DOHH2 (cell line): ENCODE data around the gene SLC16A7.
A peak's percentile ranks its signal among the peaks of the same experiment; 100 is the strongest.

Source experiments
- EZH2phosphoT487 ChIP-seq: fragments of 200-600 bp; sonication (generic); IDR thresholded peaks from 2 replicates; pipeline ENCODE4 v1.6.1; 2017; ENCODE audit warnings: borderline replicate concordance, mild to moderate bottlenecking, antibody characterized with exemption, low read length, moderate library complexity, mixed read lengths
- TF ChIP-seq, protein P1 (sequence below): fragments of 200-600 bp; sonication (generic); IDR thresholded peaks from one replicate; pipeline ENCODE4 v1.5.1; 2014; ENCODE audit warnings: antibody characterized with exemption, mild to moderate bottlenecking, low read depth, low read length; ENCODE audit not compliant: poor library complexity, severe bottlenecking

DNA sequence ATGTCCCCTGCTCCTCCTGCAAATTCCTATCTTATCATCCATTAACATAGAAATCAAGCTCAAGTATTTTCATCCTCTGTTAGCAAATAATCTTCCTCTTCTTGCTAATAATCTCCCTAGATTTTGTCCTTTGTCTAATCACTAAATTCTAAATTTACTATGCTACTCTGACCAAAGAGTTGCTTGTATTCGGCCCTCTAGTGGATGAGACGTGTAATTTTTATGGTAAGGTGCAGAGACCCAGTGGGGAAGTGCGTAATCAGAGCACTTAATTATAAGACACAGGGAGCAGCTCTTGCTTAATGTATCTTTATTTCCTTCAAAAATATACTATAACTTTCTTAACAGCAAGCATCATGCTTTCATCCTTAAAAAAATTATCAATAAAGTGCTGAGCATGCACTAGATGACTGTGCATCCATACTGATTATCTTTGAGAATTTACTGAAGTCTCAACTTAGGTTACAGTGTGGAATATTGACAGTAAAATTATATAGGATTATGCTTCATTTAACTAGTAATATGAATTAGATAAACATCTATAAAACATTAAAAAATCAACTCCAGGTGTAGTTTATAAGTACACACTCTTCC is 212.6 kb downstream of the SLC16A7 start:
- TF ChIP-seq, protein P1, sequence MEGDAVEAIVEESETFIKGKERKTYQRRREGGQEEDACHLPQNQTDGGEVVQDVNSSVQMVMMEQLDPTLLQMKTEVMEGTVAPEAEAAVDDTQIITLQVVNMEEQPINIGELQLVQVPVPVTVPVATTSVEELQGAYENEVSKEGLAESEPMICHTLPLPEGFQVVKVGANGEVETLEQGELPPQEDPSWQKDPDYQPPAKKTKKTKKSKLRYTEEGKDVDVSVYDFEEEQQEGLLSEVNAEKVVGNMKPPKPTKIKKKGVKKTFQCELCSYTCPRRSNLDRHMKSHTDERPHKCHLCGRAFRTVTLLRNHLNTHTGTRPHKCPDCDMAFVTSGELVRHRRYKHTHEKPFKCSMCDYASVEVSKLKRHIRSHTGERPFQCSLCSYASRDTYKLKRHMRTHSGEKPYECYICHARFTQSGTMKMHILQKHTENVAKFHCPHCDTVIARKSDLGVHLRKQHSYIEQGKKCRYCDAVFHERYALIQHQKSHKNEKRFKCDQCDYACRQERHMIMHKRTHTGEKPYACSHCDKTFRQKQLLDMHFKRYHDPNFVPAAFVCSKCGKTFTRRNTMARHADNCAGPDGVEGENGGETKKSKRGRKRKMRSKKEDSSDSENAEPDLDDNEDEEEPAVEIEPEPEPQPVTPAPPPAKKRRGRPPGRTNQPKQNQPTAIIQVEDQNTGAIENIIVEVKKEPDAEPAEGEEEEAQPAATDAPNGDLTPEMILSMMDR: peak; percentile 74
- TF ChIP-seq EZH2phosphoT487: no peak
